OCI-LY3 (cell line): Measurements from ENCODE around the gene TMEM150C.

Experiments used
- H2AFZ ChIP-seq: fragments of 200-600, 300-600 bp; shearing (Covaris generic); 2 replicates; pipeline ENCODE4 v1.6.0; 2014; ENCODE audit warnings: antibody characterized with exemption, low read depth, low read length
- H3K27ac ChIP-seq: fragments of 200-600, 300-600 bp; sonication (generic); 2 replicates; pipeline ENCODE4 v1.5.1; 2014; ENCODE audit warnings: mild to moderate bottlenecking, low read length, moderate library complexity, mixed read lengths
- H3K27me3 ChIP-seq: fragments of 200-600, 300-600 bp; sonication (generic); 2 replicates; pipeline ENCODE4 v1.6.1; 2014; ENCODE audit warnings: low read depth, low read length, mixed read lengths
- H3K36me3 ChIP-seq: fragments of 200-600, 300-600 bp; sonication (generic); replicated peaks from 2 replicates; pipeline ENCODE3; 2014; ENCODE audit warnings: low read depth, low read length, mixed read lengths
- H3K4me1 ChIP-seq: fragments of 300-600, 200-600 bp; sonication (generic); 2 replicates; pipeline ENCODE4 v1.6.1; 2014; ENCODE audit warnings: low read length, mixed read lengths
- H3K4me2 ChIP-seq: fragments of 200-600, 300-600 bp; sonication (generic); 2 replicates; pipeline ENCODE4 v1.6.1; 2014; ENCODE audit warnings: low read length, mixed read lengths
- H3K4me3 ChIP-seq: fragments of 300-600, 200-600 bp; sonication (generic); 2 replicates; pipeline ENCODE4 v1.5.1; 2014; ENCODE audit warnings: antibody characterized with exemption, mild to moderate bottlenecking, low read length, moderate library complexity
- H3K79me2 ChIP-seq: fragments of 300-600, 200-600 bp; shearing (Covaris generic); 2 replicates; pipeline ENCODE4 v1.6.1; 2014; ENCODE audit warnings: mild to moderate bottlenecking, low read length, mixed read lengths
- H3K9ac ChIP-seq: fragments of 300-600, 200-600 bp; shearing (Covaris generic); 2 replicates; pipeline ENCODE4 v1.6.0; 2014; ENCODE audit warnings: mild to moderate bottlenecking, low read length, moderate library complexity
- H3K9me3 ChIP-seq: fragments of 200-600, 300-600 bp; shearing (Covaris generic); 2 replicates; pipeline ENCODE4 v1.6.1; 2014; ENCODE audit warnings: low read length, mixed read lengths; ENCODE audit not compliant: insufficient read depth
- H4K20me1 ChIP-seq: fragments of 200-600, 300-600 bp; sonication (generic); 2 replicates; pipeline ENCODE4 v1.6.1; 2016; ENCODE audit warnings: low read length, mixed read lengths; ENCODE audit not compliant: insufficient read depth
- CTCF ChIP-seq: fragments of 200-600, 300-600 bp; sonication (generic); IDR thresholded peaks from 2 replicates; pipeline ENCODE4 v1.5.1; 2014; ENCODE audit warnings: antibody characterized with exemption, low read length, low read depth
- EZH2phosphoT487 ChIP-seq: fragments of 200-600 bp; shearing (Covaris generic); IDR thresholded peaks from 2 replicates; pipeline ENCODE4 v1.6.1; 2018; ENCODE audit warnings: antibody characterized with exemption, mixed run types, low read depth

The TMEM150C gene

DNA sequence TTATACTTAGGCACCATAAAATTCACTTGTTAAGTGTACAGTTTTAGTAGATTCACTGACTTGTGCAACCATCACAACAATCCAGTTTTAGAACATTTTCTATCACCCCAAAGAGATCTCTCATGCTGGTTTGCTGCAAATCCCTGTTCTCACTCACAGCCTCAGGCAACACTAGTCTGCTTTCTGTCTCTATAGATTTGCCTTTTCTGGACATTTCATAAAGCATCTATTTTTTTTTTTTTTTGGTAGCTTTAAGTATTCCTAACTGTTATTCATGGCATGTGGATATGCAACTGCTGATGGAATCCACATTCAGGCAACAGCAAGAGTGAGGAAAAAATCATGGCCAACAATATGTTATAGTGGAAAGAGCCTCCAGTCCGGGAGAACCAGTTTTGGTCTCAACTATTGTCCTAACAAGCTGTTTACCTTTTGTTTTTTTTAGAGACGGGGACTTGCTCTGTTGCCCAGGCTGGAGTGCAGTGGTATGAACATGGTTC lies 27.0 kb upstream of the TMEM150C start:
- peaks cover 12% of the 10 kb centered on the region for H3K27me3 ChIP-seq
- H3K36me3 ChIP-seq, result no peaks in the 10 kb centered on the region
- H3K27ac ChIP-seq, result no peak overlapping the region
- no peak overlapping the region for H3K4me3 ChIP-seq
- no peak for TF ChIP-seq EZH2phosphoT487
- no peak for TF ChIP-seq CTCF
- no peaks in the 10 kb centered on the region for H3K9me3 ChIP-seq
- H3K79me2 ChIP-seq, result no peaks in the 10 kb centered on the region
- H3K4me2 ChIP-seq, result no peak overlapping the region
- no peaks in the 10 kb centered on the region for H4K20me1 ChIP-seq
- H3K9ac ChIP-seq, result no peak overlapping the region
- no peaks in the 10 kb centered on the region for H3K4me1 ChIP-seq
- H2AFZ ChIP-seq, result no peak overlapping the region

DNA sequence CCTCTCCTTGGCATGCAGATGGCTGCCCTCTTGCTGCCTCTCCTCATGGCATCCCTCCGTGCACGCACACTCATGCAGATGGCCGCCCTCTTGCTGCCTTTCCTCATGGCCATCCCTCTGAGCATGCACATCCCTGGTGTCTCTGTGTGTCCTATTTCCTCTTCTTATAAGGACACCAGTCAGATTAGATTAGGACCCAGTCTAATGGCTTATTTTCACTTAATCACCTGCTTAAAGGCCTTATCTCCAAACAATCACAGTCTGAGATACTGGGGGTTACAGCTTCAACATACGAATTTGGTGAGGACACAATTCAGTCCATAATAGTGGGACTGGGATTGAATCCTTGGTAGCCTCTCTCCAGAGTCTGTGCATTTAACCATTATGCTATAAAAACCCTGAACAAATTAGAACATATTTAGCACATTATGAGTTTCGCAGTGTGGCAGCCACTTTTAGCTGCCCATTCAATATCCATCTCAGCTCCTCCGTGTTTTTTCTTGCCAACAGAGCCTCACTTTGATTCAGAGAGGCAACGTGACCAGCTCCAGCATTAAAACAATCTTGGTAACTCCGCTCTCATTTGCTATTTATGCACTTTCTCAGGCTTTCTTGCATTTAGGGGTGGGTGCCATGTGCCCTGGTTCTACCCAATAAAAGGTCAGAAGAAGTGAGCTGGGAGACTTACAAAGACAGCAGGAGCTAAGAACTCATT lies 26.2 kb upstream of the TMEM150C start:
- Histone ChIP-seq H3K9ac (no peak overlapping the region), H3K9me3 (no peaks in the 10 kb centered on the region), H3K4me2 (no peak overlapping the region), H2AFZ (no peak overlapping the region), H3K27ac (no peak overlapping the region), H3K27me3 (peaks cover 7% of the 10 kb centered on the region; the same call in 1 of the 2 replicates), H3K79me2 (no peaks in the 10 kb centered on the region), H3K4me3 (no peak overlapping the region), H3K36me3 (no peaks in the 10 kb centered on the region), H3K4me1 (no peaks in the 10 kb centered on the region), H4K20me1 (no peaks in the 10 kb centered on the region)
- no peak for TF ChIP-seq CTCF
- no peak for TF ChIP-seq EZH2phosphoT487

GRCh38 chr4:82585690-82586435 lies 24.1 kb upstream of the TMEM150C start:
- Histone ChIP-seq H3K9ac (no peak overlapping the region), H3K27me3 (no peaks in the 10 kb centered on the region), H2AFZ (no peak overlapping the region), H3K4me2 (no peak overlapping the region), H3K36me3 (no peaks in the 10 kb centered on the region), H4K20me1 (no peaks in the 10 kb centered on the region), H3K9me3 (no peaks in the 10 kb centered on the region), H3K4me1 (no peaks in the 10 kb centered on the region), H3K27ac (no peak overlapping the region), H3K79me2 (no peaks in the 10 kb centered on the region), H3K4me3 (no peak overlapping the region)
- TF ChIP-seq CTCF (no peak), EZH2phosphoT487 (no peak)

GRCh38 chr4:82584931-82585330 lies 23.1 kb upstream of the TMEM150C start:
- no peaks in the 10 kb centered on the region for H3K9me3 ChIP-seq
- TF ChIP-seq EZH2phosphoT487, result no peak
- TF ChIP-seq CTCF, result no peak
- no peak overlapping the region for H3K9ac ChIP-seq
- H3K79me2 ChIP-seq, result no peaks in the 10 kb centered on the region
- no peak overlapping the region for H3K4me3 ChIP-seq
- no peaks in the 10 kb centered on the region for H3K36me3 ChIP-seq
- H3K27me3 ChIP-seq, result no peaks in the 10 kb centered on the region
- no peak overlapping the region for H2AFZ ChIP-seq
- no peak overlapping the region for H3K27ac ChIP-seq
- H3K4me1 ChIP-seq, result no peaks in the 10 kb centered on the region
- H4K20me1 ChIP-seq, result no peaks in the 10 kb centered on the region
- no peak overlapping the region for H3K4me2 ChIP-seq
